HG03097 (cell line): ENCODE data around the gene GLUL.

ENCODE experiments used
- ATAC-seq: cut with Tn5 transposase; IDR thresholded peaks from one replicate; pipeline ENCODE4 v1.9.1; 2021; ENCODE audit not compliant: unreplicated experiment, low FRiP score

GLUL gene

GRCh38 chr1:182332261-182333060, 59.1 kb downstream of the GLUL start:
- ATAC-seq, result no peak
